Endothelial cell (in vitro differentiated cells): Measurements from ENCODE around the gene QRFPR. TPM values are rescaled to one million over a fixed set of nuclear protein-coding genes. Genes with fewer than 3 reads are reported as not detected.
A peak's percentile ranks its signal among the peaks of the same experiment; 100 is the strongest.

Experiments
- DNase-seq: peaks from one replicate; pipeline ENCODE4 v3.0.0; 2021; ENCODE audit warnings: low spot score
- H3K27ac Mint-ChIP-seq: one replicate; pipeline ENCODE4 v1.8.0; 2021; ENCODE audit warnings: mixed read lengths, inconsistent platforms; ENCODE audit not compliant: unreplicated experiment
- H3K27me3 Mint-ChIP-seq: one replicate; pipeline ENCODE4 v1.8.0; 2021; ENCODE audit warnings: mild to moderate bottlenecking, moderate library complexity, mixed read lengths, inconsistent platforms; ENCODE audit not compliant: unreplicated experiment
- H3K36me3 Mint-ChIP-seq: one replicate; pipeline ENCODE4 v1.8.0; 2021; ENCODE audit warnings: mild to moderate bottlenecking, low read depth, mixed read lengths, inconsistent platforms; ENCODE audit not compliant: unreplicated experiment
- H3K4me1 Mint-ChIP-seq: one replicate; pipeline ENCODE4 v1.8.0; 2021; ENCODE audit warnings: mild to moderate bottlenecking, mixed read lengths, inconsistent platforms; ENCODE audit not compliant: unreplicated experiment
- H3K4me3 Mint-ChIP-seq: one replicate; pipeline ENCODE4 v1.8.0; 2021; ENCODE audit warnings: mild to moderate bottlenecking, mixed read lengths, inconsistent platforms; ENCODE audit not compliant: unreplicated experiment
- H3K9me3 Mint-ChIP-seq: one replicate; pipeline ENCODE4 v1.8.0; 2021; ENCODE audit warnings: mixed read lengths, inconsistent platforms; ENCODE audit not compliant: unreplicated experiment
- total RNA-seq: library from RNA; stranded (reverse); fragmentation: NEBNext Ultra II Directional; extraction: Animal tissue kit (Norgen Biotek cat#: 25700); gene quantifications from one replicate; pipeline ENCODE4 v1.2.1, GENCODE V29; 2021; ENCODE audit not compliant: unreplicated experiment
- TF ChIP-seq, protein P1 (sequence below): fragments of 200-600 bp; sonication (generic); IDR thresholded peaks from one replicate; pipeline ENCODE4 v1.5.0; 2021; ENCODE audit warnings: antibody characterized with exemption; ENCODE audit not compliant: unreplicated experiment

The QRFPR gene
- total RNA-seq, 1 donor from 2014 or later = 2.4 TPM

DNA sequence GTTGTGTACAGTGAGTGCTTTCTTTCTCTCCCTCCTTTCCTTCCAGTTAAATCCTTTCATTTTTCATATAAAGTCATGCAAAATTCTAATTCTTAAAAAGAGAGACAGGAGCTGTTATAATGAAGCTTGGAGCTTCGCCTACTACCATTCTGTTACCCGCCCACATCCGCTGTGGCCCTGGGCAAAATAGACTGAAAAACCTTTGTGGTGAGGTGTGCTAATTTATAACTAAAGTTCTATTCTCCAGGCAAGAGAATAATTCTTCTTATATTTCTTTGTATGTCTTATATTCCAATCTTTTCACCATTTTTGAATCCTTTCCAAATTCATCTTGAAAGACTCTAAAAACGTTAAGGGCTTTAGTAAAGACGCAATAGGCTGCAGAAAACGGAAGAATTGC lies 7.0 kb downstream of the QRFPR start:
- Mint-ChIP-seq H3K36me3 (no peaks in the 10 kb centered on the region), H3K27me3 (no peaks in the 10 kb centered on the region), H3K9me3 (no peaks in the 10 kb centered on the region), H3K4me1 (peaks cover 14% of the 10 kb centered on the region), H3K4me3 (no peak overlapping the region), H3K27ac (no peak overlapping the region)
- TF ChIP-seq, protein P1, sequence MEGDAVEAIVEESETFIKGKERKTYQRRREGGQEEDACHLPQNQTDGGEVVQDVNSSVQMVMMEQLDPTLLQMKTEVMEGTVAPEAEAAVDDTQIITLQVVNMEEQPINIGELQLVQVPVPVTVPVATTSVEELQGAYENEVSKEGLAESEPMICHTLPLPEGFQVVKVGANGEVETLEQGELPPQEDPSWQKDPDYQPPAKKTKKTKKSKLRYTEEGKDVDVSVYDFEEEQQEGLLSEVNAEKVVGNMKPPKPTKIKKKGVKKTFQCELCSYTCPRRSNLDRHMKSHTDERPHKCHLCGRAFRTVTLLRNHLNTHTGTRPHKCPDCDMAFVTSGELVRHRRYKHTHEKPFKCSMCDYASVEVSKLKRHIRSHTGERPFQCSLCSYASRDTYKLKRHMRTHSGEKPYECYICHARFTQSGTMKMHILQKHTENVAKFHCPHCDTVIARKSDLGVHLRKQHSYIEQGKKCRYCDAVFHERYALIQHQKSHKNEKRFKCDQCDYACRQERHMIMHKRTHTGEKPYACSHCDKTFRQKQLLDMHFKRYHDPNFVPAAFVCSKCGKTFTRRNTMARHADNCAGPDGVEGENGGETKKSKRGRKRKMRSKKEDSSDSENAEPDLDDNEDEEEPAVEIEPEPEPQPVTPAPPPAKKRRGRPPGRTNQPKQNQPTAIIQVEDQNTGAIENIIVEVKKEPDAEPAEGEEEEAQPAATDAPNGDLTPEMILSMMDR = no peak
- no peak for DNase-seq

- no peaks in the 10 kb centered on the region for H3K27me3 Mint-ChIP-seq
- TF ChIP-seq, protein P1 = peak; percentile 67
- H3K9me3 Mint-ChIP-seq = no peaks in the 10 kb centered on the region
- peaks cover 11% of the 10 kb centered on the region for H3K4me1 Mint-ChIP-seq
- H3K36me3 Mint-ChIP-seq = no peaks in the 10 kb centered on the region
- H3K4me3 Mint-ChIP-seq = no peak overlapping the region
- DNase-seq = peak; percentile 48
- H3K27ac Mint-ChIP-seq = no peak overlapping the region
Observed at GRCh38 chr4:121370729-121371325, 10.0 kb downstream of the QRFPR start.

GRCh38 chr4:121360495-121360894 lies 20.3 kb downstream of the QRFPR start:
- Mint-ChIP-seq H3K27ac (no peak overlapping the region), H3K4me3 (no peak overlapping the region), H3K9me3 (no peaks in the 10 kb centered on the region), H3K27me3 (no peaks in the 10 kb centered on the region), H3K36me3 (no peaks in the 10 kb centered on the region), H3K4me1 (no peaks in the 10 kb centered on the region)
- DNase-seq = no peak
- TF ChIP-seq, protein P1 = no peak

DNA sequence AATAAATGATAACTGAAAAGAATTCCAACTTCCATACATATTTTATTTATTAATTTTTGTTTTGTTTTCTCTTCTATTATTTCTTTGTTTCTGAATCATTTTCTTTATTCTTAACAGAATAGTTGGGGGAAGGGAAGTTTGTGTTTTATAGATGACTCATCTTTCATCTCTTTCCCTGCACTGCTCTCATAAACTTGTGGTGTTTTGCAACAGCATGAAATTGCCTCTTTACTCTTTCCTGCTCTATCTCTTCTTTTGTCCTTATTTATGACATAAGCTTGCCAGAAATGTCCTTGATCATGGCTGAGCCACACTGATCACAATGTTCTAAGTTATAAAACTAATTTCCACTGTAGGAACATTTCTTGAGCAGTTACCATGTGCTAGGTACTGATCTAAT lies 22.3 kb downstream of the QRFPR start:
- no peaks in the 10 kb centered on the region for H3K36me3 Mint-ChIP-seq
- no peak for DNase-seq
- H3K4me3 Mint-ChIP-seq = no peak overlapping the region
- H3K4me1 Mint-ChIP-seq = no peaks in the 10 kb centered on the region
- no peaks in the 10 kb centered on the region for H3K27me3 Mint-ChIP-seq
- TF ChIP-seq, protein P1 = no peak
- no peaks in the 10 kb centered on the region for H3K9me3 Mint-ChIP-seq
- H3K27ac Mint-ChIP-seq = no peak overlapping the region

DNA sequence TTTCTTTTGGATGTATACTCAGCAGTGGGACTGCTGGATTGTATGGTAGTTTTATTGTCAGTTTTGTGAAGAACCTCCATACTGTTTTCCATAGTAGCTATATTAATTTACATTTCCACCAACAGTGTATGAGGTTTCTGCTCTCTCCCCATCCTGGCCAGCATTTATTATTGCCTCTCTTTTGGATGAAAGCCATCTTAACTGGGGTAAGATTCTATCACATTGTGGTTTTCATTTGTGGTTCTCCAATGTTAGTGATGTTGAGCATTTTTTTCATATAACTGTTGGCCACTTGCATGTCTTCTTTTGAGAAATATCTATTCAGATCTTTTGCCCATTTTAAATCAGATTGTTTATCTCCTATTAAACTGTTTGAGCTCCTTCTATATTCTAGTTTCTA lies 27.6 kb downstream of the QRFPR start:
- no peak overlapping the region for H3K4me3 Mint-ChIP-seq
- no peaks in the 10 kb centered on the region for H3K9me3 Mint-ChIP-seq
- no peak for DNase-seq
- no peak overlapping the region for H3K27ac Mint-ChIP-seq
- H3K36me3 Mint-ChIP-seq = no peaks in the 10 kb centered on the region
- TF ChIP-seq, protein P1 = no peak
- H3K27me3 Mint-ChIP-seq = no peaks in the 10 kb centered on the region
- H3K4me1 Mint-ChIP-seq = no peaks in the 10 kb centered on the region
